ENCODE measurements around the gene AMZ1.

AMZ1 gene

GRCh38 chr7:2751086-2751485 is 63.1 kb downstream of the AMZ1 start:
- no peak for TF ChIP-seq GATA2 (IDR thresholded peaks at IDR 0.05; ENCODE audit: low read depth, low read length)
- TF ChIP-seq GATA3 (IDR thresholded peaks at IDR 0.05; ENCODE audit: low read depth, low read length), result no peak

GRCh38 chr7:2753148-2753547 is 65.1 kb downstream of the AMZ1 start:
- TF ChIP-seq GATA2 (IDR thresholded peaks at IDR 0.05; ENCODE audit: low read depth, low read length), result no peak

GRCh38 chr7:2754086-2754485 is 66.1 kb downstream of the AMZ1 start:
- TF ChIP-seq GATA2 (IDR thresholded peaks at IDR 0.05; ENCODE audit: low read depth, low read length) (no peak), GATA3 (IDR thresholded peaks at IDR 0.05; ENCODE audit: low read depth, low read length) (no peak)

- no peak for TF ChIP-seq GATA3 (IDR thresholded peaks at IDR 0.05; ENCODE audit: low read depth, low read length)
- TF ChIP-seq GATA2 (IDR thresholded peaks at IDR 0.05; ENCODE audit: low read depth, low read length), result no peak
Observed at GRCh38 chr7:2754912-2755311, 66.9 kb downstream of the AMZ1 start.

- no peak for TF ChIP-seq GATA3 (IDR thresholded peaks at IDR 0.05; ENCODE audit: low read depth, low read length)
- TF ChIP-seq GATA2 (IDR thresholded peaks at IDR 0.05; ENCODE audit: low read depth, low read length), result no peak
Observed at GRCh38 chr7:2755531-2755930, 67.5 kb downstream of the AMZ1 start.

- TF ChIP-seq GATA3 (IDR thresholded peaks at IDR 0.05; ENCODE audit: low read depth, low read length), result no peak
- 0 out of 2 replicates have a peak, but pooled peaks have one; percentile 26 for TF ChIP-seq GATA2 (IDR thresholded peaks at IDR 0.05; ENCODE audit: low read depth, low read length)
Observed at GRCh38 chr7:2757361-2757903, 69.4 kb downstream of the AMZ1 start.

- TF ChIP-seq GATA2 (IDR thresholded peaks at IDR 0.05; ENCODE audit: low read depth, low read length) (peak; percentile 70; the same call in 1 of the 2 replicates), GATA3 (IDR thresholded peaks at IDR 0.05; ENCODE audit: low read depth, low read length) (peak; percentile 34; the same call in 1 of the 2 replicates)
Observed at GRCh38 chr7:2757904-2758672, 70.1 kb downstream of the AMZ1 start.

GRCh38 chr7:2758673-2759616 is 70.9 kb downstream of the AMZ1 start:
- TF ChIP-seq GATA3 (IDR thresholded peaks at IDR 0.05; ENCODE audit: low read depth, low read length) (no peak), GATA2 (IDR thresholded peaks at IDR 0.05; ENCODE audit: low read depth, low read length) (no peak)

- TF ChIP-seq GATA2 (IDR thresholded peaks at IDR 0.05; ENCODE audit: low read depth, low read length) (no peak), GATA3 (IDR thresholded peaks at IDR 0.05; ENCODE audit: low read depth, low read length) (no peak)
Observed at GRCh38 chr7:2759736-2760097, 71.7 kb downstream of the AMZ1 start.

- no peak for TF ChIP-seq GATA3 (IDR thresholded peaks at IDR 0.05; ENCODE audit: low read depth, low read length)
Observed at GRCh38 chr7:2760098-2760889, 72.3 kb downstream of the AMZ1 start.

GRCh38 chr7:2761131-2761624 is 73.2 kb downstream of the AMZ1 start:
- TF ChIP-seq GATA2 (IDR thresholded peaks at IDR 0.05; ENCODE audit: low read depth, low read length) (peak; percentile 79), GATA3 (IDR thresholded peaks at IDR 0.05; ENCODE audit: low read depth, low read length) (no peak)

- TF ChIP-seq GATA3 (IDR thresholded peaks at IDR 0.05; ENCODE audit: low read depth, low read length) (no peak), GATA2 (IDR thresholded peaks at IDR 0.05; ENCODE audit: low read depth, low read length) (no peak)
Observed at GRCh38 chr7:2761801-2762497, 73.9 kb downstream of the AMZ1 start.

GRCh38 chr7:2763597-2763996 is 75.6 kb downstream of the AMZ1 start:
- TF ChIP-seq GATA3 (IDR thresholded peaks at IDR 0.05; ENCODE audit: low read depth, low read length) (no peak), GATA2 (IDR thresholded peaks at IDR 0.05; ENCODE audit: low read depth, low read length) (no peak)

Measured in SH-SY5Y (cell line).